ENCODE data around the gene FGG.

The FGG gene

DNA sequence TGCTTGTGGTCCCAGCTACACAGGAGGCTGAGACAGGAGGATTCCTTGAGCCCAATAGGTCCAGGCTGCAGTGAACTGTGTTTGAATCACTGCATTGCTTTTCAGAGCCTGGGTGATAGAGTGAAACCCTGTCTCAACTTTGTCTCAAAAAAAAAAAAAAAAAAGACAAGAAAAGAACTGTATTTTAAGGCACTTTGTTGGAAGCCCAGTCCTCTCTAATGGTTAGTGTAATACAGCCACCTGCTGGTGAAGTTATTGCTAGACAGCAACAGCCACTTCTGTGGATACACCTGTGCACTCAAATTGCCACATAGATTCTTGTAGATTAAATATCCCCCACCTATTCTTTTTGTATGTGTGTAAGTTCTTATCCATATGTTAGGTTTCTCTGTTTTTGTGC, 10.1 kb upstream of the FGG start:
- no peaks in the 10 kb centered on the region for H3K9me3 ChIP-seq
- peak; percentile 31 to 36 for DNase-seq (ENCODE audit: low spot score in 2 of 2)
- no peaks in the 10 kb centered on the region for H3K4me1 ChIP-seq
- in situ Hi-C loops (cut with MboI; ENCODE audit: low sequenced_read_pairs) = loop anchor here (10.0 kb wide), 1 partner anchor 298 kb away; no protein-coding TSS in a partner anchor
- no peak overlapping the region for H3K4me3 ChIP-seq
- no peaks in the 10 kb centered on the region for H3K36me3 ChIP-seq (replicated peaks)
- peaks cover 3% of the 10 kb centered on the region; the same call in 1 of the 2 replicates for H3K27me3 ChIP-seq (ENCODE audit: low read depth)

DNA sequence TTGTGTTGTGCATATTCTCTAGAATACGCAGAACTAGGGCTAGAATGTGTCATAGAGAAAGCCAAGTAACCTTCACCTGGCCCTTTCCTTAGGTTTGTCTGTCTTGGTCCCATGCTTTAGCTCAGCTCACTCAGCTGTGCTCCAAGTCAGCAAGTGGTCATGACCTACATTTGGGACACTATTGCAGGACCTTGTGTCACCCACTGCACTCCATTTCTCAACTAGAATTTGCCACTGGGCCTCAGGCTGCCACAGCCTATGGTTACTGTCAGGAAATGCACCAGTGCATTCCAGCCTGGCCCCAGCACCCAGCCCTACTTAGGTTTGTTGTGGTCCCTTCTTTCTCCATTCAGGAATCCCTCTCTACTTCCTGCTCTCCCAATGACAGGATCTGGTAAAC, 7.7 kb upstream of the FGG start:
- Histone ChIP-seq H3K27me3 (ENCODE audit: low read depth) (peaks cover 3% of the 10 kb centered on the region; the same call in 1 of the 2 replicates), H3K36me3 (replicated peaks) (no peaks in the 10 kb centered on the region), H3K4me1 (no peaks in the 10 kb centered on the region), H3K4me3 (no peak overlapping the region), H3K9me3 (no peaks in the 10 kb centered on the region)
- in situ Hi-C loops (cut with MboI; ENCODE audit: low sequenced_read_pairs) = loop anchor here (10.0 kb wide), 1 partner anchor 295 kb away; no protein-coding TSS in a partner anchor
- no peak for DNase-seq (ENCODE audit: low spot score in 2 of 2)

DNA sequence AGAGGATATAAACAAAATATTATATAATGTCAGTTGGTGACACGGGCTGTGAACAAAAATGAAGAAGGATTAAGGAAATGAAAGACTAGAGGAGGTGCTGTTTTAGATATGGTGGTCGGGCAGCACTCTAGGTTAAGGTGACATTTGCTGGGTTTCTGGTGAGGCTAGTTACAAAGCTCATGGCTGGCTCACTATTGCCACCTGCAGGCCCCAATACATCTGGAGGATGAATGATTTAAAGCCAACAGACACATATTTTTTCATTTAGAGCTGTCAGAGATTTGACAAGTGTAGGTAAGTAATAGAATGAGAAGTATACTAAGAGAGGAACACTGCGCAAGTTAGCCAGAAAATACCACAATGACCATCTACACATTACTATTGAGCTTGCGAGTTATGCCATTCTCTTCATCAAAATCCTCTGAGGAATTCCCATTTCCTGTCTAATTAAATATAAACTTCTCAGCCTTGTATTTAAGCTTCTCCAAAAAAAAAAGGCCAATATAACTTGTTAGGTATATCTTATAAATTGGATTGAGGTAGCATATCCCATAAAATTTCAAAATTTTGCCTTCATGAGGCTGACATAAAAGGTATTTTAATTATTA, 6.4 kb upstream of the FGG start:
- Histone ChIP-seq H3K27me3 (ENCODE audit: low read depth) (peaks cover 6% of the 10 kb centered on the region; the same call in 1 of the 2 replicates), H3K4me1 (no peaks in the 10 kb centered on the region), H3K9me3 (no peaks in the 10 kb centered on the region), H3K36me3 (replicated peaks) (no peaks in the 10 kb centered on the region), H3K4me3 (no peak overlapping the region)
- peak; percentile 47 to 71 for DNase-seq (ENCODE audit: low spot score in 2 of 2)
- in situ Hi-C loops (cut with MboI; ENCODE audit: low sequenced_read_pairs) = loop anchor here (5.0 kb wide), 1 partner anchor 62 kb away; no protein-coding TSS in a partner anchor

DNA sequence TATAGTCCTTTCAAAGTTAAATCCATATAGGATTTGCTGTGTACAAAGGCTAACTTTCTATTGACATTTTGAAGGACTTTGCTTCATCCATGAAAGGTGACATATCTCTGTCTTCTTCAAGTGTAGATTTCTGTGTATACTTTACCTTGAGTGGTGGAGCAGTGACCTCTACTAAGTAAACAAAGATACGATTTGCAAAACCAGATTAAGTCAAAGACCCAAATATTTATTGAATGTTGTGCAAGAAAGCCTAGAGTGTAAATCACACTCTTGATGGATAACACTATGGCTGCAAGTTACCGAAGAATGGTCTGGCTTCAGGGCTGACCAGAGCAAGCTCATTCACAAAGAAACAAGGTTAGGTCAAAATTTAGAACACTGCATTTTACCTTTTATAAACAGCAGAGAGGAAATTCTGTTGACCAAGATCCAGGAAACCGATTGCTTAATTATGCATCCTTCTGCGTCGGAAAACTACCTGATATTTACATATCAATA, 5.4 kb upstream of the FGG start:
- Histone ChIP-seq H3K27me3 (ENCODE audit: low read depth) (peaks cover 6% of the 10 kb centered on the region; the same call in 1 of the 2 replicates), H3K4me3 (no peak overlapping the region), H3K9me3 (no peaks in the 10 kb centered on the region), H3K36me3 (replicated peaks) (no peaks in the 10 kb centered on the region), H3K4me1 (no peaks in the 10 kb centered on the region)
- in situ Hi-C loops (cut with MboI; ENCODE audit: low sequenced_read_pairs) = loop anchor here (5.0 kb wide), 1 partner anchor 61 kb away; no protein-coding TSS in a partner anchor
- DNase-seq (ENCODE audit: low spot score in 2 of 2) = no peak

DNA sequence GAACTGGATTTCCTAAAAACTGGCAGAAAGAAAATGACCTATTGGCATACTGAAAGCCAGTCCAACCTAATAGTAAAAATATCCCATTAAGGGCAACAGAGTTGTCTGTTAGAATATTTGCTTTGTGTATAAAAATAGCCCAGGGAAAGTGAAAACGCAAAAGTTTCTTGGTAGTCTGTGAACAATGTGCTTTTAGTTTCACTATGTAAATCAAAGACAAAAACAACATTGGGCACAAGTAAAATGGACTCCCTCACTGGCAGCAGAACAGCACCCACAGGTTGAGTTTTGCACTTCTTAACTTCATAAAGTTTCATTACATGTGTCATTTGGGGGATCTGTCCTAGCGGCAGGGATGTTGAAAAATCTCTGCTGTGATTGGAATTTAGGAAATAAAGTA, 4.3 kb upstream of the FGG start:
- Histone ChIP-seq H3K36me3 (replicated peaks) (no peaks in the 10 kb centered on the region), H3K9me3 (no peaks in the 10 kb centered on the region), H3K27me3 (ENCODE audit: low read depth) (peaks cover 6% of the 10 kb centered on the region; the same call in 1 of the 2 replicates), H3K4me1 (no peaks in the 10 kb centered on the region), H3K4me3 (no peak overlapping the region)
- in situ Hi-C loops (cut with MboI; ENCODE audit: low sequenced_read_pairs) = loop anchor here (5.0 kb wide), 1 partner anchor 59 kb away; no protein-coding TSS in a partner anchor
- no peak for DNase-seq (ENCODE audit: low spot score in 2 of 2)

DNA sequence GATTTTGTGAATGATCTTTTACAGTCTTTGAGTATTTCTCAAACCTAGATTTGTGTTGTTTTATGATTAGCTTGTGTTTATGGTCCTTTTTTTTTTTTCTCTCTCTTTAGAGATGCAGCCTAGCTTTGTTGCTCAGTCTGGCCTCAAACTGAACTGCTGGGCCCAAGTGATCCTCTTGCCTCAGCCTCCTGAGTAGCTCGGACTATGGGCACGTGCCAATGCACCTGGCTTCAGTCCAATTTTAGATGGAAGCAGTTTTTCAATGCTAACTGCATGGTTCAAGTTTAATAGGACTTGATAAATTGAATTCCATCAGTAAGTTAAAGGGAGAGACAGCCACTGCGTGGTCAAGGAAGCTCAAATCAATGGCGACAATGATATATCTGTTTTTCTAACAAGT, 3.8 kb upstream of the FGG start:
- H3K36me3 ChIP-seq (replicated peaks) = no peaks in the 10 kb centered on the region
- H3K4me3 ChIP-seq = no peak overlapping the region
- no peaks in the 10 kb centered on the region for H3K9me3 ChIP-seq
- H3K27me3 ChIP-seq (ENCODE audit: low read depth) = peaks cover 6% of the 10 kb centered on the region; the same call in 1 of the 2 replicates
- H3K4me1 ChIP-seq = no peaks in the 10 kb centered on the region
- no peak for DNase-seq (ENCODE audit: low spot score in 2 of 2)
- in situ Hi-C loops (cut with MboI; ENCODE audit: low sequenced_read_pairs) = loop anchor here (5.0 kb wide), 1 partner anchor 59 kb away; no protein-coding TSS in a partner anchor

DNA sequence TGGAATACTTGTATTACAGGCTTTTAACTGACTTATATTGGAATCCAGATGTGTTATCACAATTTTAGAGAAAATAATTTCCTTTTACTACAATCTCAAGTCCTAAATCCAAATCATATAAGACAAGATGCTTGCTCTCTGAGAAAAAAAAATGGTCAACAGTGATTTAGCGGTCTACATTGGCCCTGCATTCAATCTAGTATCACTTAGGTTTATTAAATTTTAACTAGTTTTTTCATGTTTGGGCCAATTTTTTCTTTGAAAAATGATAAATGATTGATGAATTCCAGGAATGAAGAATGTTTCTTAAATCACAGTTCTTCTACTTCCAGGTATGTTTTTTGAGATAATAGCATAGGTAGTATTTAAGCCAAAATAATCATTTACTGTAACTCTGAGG, 2.8 kb upstream of the FGG start:
- H3K4me1 ChIP-seq = no peaks in the 10 kb centered on the region
- in situ Hi-C loops (cut with MboI; ENCODE audit: low sequenced_read_pairs) = loop anchor here (5.0 kb wide), 1 partner anchor 58 kb away; no protein-coding TSS in a partner anchor

DNA sequence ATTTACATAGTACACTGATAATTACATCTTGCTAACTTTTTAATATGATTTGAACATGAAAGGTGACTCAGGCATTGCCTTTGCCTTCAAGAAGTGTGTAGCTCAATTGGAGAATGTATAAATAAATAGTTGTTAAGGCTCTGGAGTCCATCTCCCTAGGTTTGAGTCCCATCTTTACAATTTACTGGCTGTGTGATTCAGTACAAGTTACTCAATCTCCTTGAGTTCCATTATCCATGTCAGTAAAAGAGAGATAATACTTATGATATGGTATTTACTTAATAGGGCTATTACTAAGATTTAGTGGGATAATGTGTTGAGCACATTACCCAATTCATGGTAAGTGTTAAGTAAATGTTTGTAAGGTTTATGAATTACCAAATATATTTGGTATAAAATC, 1.9 kb upstream of the FGG start:
- in situ Hi-C loops (cut with MboI; ENCODE audit: low sequenced_read_pairs) = no loop called here

More for the DNA sequence above, 2.8 kb upstream of the FGG start:
- Histone ChIP-seq H3K4me3 (no peak overlapping the region), H3K27me3 (ENCODE audit: low read depth) (peaks cover 6% of the 10 kb centered on the region; the same call in 1 of the 2 replicates), H3K36me3 (replicated peaks) (no peaks in the 10 kb centered on the region), H3K9me3 (no peaks in the 10 kb centered on the region)
- no peak for DNase-seq (ENCODE audit: low spot score in 2 of 2)

DNA sequence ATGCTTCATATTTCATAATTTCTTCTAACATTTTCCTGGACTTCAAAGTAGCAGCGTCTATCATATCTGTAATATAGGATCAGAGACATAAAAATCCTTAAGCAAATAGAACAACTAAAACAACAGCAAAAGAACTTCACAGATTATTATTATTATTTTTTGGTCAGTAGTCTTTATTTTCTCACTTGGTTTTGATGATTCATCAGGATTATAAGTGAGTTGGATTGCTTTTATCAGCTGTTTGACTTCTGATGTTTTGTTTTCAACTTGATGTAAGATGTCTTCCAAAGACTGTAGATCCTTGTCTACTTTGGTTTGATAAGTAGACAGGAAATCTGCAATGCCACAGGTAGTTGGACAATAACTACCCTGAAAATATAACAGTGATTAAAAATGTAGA, 623 bp downstream of the FGG start:
- Histone ChIP-seq H3K4me3 (no peak overlapping the region), H3K9me3 (no peaks in the 10 kb centered on the region), H3K4me1 (no peaks in the 10 kb centered on the region), H3K27me3 (ENCODE audit: low read depth) (0 out of 2 replicates have a peak, but pooled peaks cover 3% of the 10 kb centered on the region), H3K36me3 (replicated peaks) (no peaks in the 10 kb centered on the region)
- in situ Hi-C loops (cut with MboI; ENCODE audit: low sequenced_read_pairs) = no loop called here
- DNase-seq (ENCODE audit: low spot score in 2 of 2) = no peak

More for the DNA sequence above, 1.9 kb upstream of the FGG start:
- no peak overlapping the region for H3K4me3 ChIP-seq
- no peaks in the 10 kb centered on the region for H3K4me1 ChIP-seq
- no peaks in the 10 kb centered on the region for H3K9me3 ChIP-seq
- no peaks in the 10 kb centered on the region for H3K36me3 ChIP-seq (replicated peaks)
- peaks cover 6% of the 10 kb centered on the region; the same call in 1 of the 2 replicates for H3K27me3 ChIP-seq (ENCODE audit: low read depth)
- no peak for DNase-seq (ENCODE audit: low spot score in 2 of 2)

DNA sequence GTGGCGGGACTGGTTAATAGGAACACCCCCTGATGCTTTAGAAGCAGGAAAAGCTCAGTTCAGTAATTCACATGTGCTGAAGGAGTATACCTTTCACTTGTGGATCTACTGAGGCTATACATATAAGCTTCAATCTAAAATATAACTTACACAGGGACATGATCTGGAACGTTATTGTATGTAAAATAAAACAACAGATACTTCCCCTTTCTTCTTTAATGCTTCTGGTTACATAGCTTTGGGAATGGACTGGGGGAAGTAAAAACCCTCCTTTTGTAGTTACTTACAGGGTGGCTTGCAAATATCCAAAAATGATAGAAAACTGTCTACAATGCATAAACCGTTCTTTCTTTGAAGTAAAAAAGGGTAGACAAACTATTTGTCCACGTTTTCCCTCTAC, 1.9 kb downstream of the FGG start:
- Histone ChIP-seq H3K4me3 (no peak overlapping the region), H3K27me3 (ENCODE audit: low read depth) (0 out of 2 replicates have a peak, but pooled peaks cover 3% of the 10 kb centered on the region), H3K36me3 (replicated peaks) (no peaks in the 10 kb centered on the region), H3K4me1 (no peaks in the 10 kb centered on the region), H3K9me3 (no peaks in the 10 kb centered on the region)
- in situ Hi-C loops (cut with MboI; ENCODE audit: low sequenced_read_pairs) = no loop called here
- DNase-seq (ENCODE audit: low spot score in 2 of 2) = no peak

DNA sequence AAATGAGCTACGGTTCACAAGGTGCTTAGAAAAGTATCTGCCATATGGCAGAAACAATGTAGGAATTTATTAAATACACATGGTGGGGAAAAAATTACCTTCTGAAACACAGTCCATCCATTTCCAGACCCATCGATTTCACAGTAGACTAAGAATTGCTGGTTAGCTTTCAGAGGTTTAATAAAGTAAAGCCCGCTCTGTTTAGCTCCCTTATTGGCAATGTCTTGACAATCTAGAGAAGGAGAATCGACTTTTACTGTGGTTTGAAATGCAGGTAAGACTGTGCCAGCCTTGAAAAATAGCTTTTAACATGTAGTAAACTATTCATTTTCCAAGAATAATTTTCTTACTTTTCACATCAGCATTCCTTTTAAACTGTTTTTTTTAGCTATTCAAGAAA, 2.9 kb downstream of the FGG start:
- Histone ChIP-seq H3K36me3 (replicated peaks) (no peaks in the 10 kb centered on the region), H3K4me3 (no peak overlapping the region), H3K27me3 (ENCODE audit: low read depth) (0 out of 2 replicates have a peak, but pooled peaks cover under 1% of the 10 kb centered on the region), H3K9me3 (no peaks in the 10 kb centered on the region), H3K4me1 (no peaks in the 10 kb centered on the region)
- no peak for DNase-seq (ENCODE audit: low spot score in 2 of 2)
- in situ Hi-C loops (cut with MboI; ENCODE audit: low sequenced_read_pairs) = no loop called here

DNA sequence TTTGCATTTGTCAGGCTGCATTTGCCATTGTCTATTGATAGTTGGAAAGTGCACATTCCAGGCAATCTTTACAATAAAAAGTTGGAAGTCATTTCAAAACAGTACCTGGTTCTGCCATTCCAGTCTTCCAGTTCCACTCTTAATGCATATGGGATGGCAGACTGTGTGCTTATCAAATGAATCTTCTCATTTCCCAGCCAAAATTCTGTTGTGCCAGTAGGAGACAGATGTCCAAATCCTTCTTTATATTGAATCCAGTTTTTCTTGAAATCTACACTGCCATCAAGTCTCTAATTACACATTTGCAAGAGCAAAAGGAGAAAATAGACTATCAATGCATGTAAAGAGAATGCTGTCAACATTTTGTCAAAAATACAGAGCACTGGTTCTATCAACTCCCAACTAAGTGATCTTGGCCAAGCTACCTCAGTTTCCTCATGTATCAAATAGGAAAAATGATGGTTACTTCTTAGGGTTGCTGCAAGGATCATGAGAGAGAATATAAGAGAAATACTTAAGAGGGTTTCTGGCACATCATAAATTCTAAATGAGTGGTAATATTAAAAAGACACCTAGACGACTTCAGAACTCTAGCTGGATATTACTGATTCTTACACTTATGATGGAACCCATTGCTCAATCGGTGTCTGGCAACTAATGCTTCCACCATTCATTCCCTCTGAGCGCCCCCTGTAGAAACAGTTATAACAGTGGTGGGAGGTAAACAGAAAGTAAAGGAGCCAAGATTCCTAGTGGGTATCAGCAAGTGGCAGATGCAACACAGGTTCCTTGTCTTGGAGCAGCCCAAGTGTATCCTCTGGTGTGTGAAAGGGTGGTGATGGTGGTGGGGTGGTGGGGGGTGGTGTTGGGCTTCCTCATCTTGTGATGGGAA, 3.8 kb downstream of the FGG start:
- Histone ChIP-seq H3K4me1 (no peaks in the 10 kb centered on the region), H3K4me3 (no peak overlapping the region), H3K9me3 (no peaks in the 10 kb centered on the region), H3K36me3 (replicated peaks) (no peaks in the 10 kb centered on the region), H3K27me3 (ENCODE audit: low read depth) (no peaks in the 10 kb centered on the region)
- DNase-seq (ENCODE audit: low spot score in 2 of 2) = no peak
- in situ Hi-C loops (cut with MboI; ENCODE audit: low sequenced_read_pairs) = no loop called here

DNA sequence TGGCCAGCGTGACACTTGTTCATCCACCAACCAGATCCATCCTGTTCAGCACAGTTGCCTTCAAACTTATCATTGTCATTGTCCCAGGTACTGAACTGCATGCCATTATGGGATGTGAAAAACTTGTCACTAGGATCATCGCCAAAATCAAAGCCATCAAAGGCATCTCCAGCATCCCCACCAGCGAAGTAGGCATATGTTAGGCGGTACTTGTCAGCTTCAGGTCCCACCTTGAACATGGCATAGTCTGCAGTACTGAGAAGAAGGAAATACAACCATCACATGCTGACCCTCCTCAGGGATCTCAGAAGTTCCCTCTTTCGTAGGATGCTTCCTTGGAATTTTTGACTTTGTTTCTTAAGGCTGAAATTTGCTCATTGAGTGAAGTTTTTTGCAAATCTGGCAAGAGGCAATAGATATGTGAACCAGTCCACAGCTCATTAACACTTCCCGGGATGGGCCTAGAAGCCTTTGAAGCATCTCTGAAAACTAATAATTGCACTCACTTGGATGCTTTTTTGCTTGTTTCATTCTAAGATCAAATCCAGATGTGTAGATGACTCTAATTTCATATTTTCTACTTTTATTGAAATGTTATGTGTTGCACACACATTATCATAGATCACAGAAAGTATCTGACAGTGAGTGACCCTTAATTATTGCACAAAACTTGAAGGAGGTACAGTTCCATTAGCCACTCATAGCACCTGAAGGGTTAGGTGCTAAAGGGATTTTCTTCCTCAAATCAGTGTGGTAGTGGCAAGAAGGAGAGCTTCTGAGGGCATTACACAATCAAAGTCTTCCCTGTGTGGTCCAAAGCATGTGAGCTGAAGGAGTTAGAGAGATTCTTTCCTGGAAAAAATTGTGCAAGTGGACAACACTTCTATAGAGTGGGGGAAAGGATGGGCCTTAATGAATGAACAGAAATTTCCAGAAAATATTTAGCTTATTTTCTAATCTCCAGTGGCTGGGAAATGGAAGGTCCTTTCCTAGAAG, 5.4 kb downstream of the FGG start:
- Histone ChIP-seq H3K4me1 (no peaks in the 10 kb centered on the region), H3K27me3 (ENCODE audit: low read depth) (no peaks in the 10 kb centered on the region), H3K4me3 (no peak overlapping the region), H3K36me3 (replicated peaks) (no peaks in the 10 kb centered on the region), H3K9me3 (no peaks in the 10 kb centered on the region)
- in situ Hi-C loops (cut with MboI; ENCODE audit: low sequenced_read_pairs) = no loop called here
- no peak for DNase-seq (ENCODE audit: low spot score in 2 of 2)
